GM18868 (cell line): ENCODE measurements around the gene HES6.
A peak's percentile ranks its signal among the peaks of the same experiment; 100 is the strongest.

ENCODE experiments used
- ATAC-seq: cut with Tn5 transposase; IDR thresholded peaks from one replicate; pipeline ENCODE4 v1.9.1; 2021; ENCODE audit warnings: mild to moderate bottlenecking, moderate library complexity; ENCODE audit not compliant: unreplicated experiment

HES6 gene

GRCh38 chr2:238255151-238255551, 15.3 kb upstream of the HES6 start:
- no peak for ATAC-seq

- no peak for ATAC-seq
Observed at GRCh38 chr2:238254095-238254723, 14.4 kb upstream of the HES6 start.

GRCh38 chr2:238252766-238253630, 13.2 kb upstream of the HES6 start:
- no peak for ATAC-seq

GRCh38 chr2:238251986-238252385, 12.1 kb upstream of the HES6 start:
- no peak for ATAC-seq

GRCh38 chr2:238251331-238251730, 11.5 kb upstream of the HES6 start:
- no peak for ATAC-seq

GRCh38 chr2:238250896-238251295, 11.1 kb upstream of the HES6 start:
- ATAC-seq = no peak

- ATAC-seq = no peak
Observed at GRCh38 chr2:238247841-238248453, 8.1 kb upstream of the HES6 start.

GRCh38 chr2:238247002-238247822, 7.4 kb upstream of the HES6 start:
- no peak for ATAC-seq

GRCh38 chr2:238244151-238244550, 4.3 kb upstream of the HES6 start:
- no peak for ATAC-seq

- no peak for ATAC-seq
Observed at GRCh38 chr2:238243496-238244076, 3.7 kb upstream of the HES6 start.

- no peak for ATAC-seq
Observed at GRCh38 chr2:238242731-238243495, 3.1 kb upstream of the HES6 start.

GRCh38 chr2:238241970-238242369, 2.1 kb upstream of the HES6 start:
- no peak for ATAC-seq

GRCh38 chr2:238240757-238241711, 1.2 kb upstream of the HES6 start:
- ATAC-seq = no peak

GRCh38 chr2:238239543-238239862, 335 bp downstream of the HES6 start:
- ATAC-seq = peak; percentile 5

GRCh38 chr2:238238766-238239542, 884 bp downstream of the HES6 start:
- no peak for ATAC-seq

- no peak for ATAC-seq
Observed at GRCh38 chr2:238238311-238238765, 1.5 kb downstream of the HES6 start.

- no peak for ATAC-seq
Observed at GRCh38 chr2:238237431-238238135, 2.3 kb downstream of the HES6 start.

- no peak for ATAC-seq
Observed at GRCh38 chr2:238236571-238236970, 3.3 kb downstream of the HES6 start.
